ENCODE results near the gene CA7.
"Not testable (repeated sequence)": the region's sequence is repeated elsewhere in the genome, so short reads cannot be mapped to it uniquely, and the experiment has no call there.

CA7 gene

GRCh38 chr16:66874079-66874775 is 30.0 kb downstream of the CA7 start:
- no peak for DNase-seq

- no peak for DNase-seq
These were observed 33.9 kb downstream of the CA7 start for GRCh38 chr16:66878067-66878466.

- peak; percentile 94 for DNase-seq
These were observed 36.2 kb downstream of the CA7 start, which contains the start of gene PDP2 for GRCh38 chr16:66880288-66881013. Gene PDP2 (plus strand): TSS chr16:66880515. CDS start chr16:66884285, 3,770 bp downstream.

GRCh38 chr16:66881014-66881417 is 36.8 kb downstream of the CA7 start:
- no peak for DNase-seq

- DNase-seq = no peak
These were observed 37.3 kb downstream of the CA7 start for GRCh38 chr16:66881560-66881959.

GRCh38 chr16:66881964-66882508 is 37.8 kb downstream of the CA7 start:
- no peak for DNase-seq

- no peak for DNase-seq
These were observed 38.5 kb downstream of the CA7 start for GRCh38 chr16:66882702-66883101.

- DNase-seq = no peak
These were observed 41.3 kb downstream of the CA7 start for GRCh38 chr16:66885491-66885890.

- DNase-seq = no peak
These were observed 42.1 kb downstream of the CA7 start for GRCh38 chr16:66886321-66886720.

GRCh38 chr16:66886914-66887313 is 42.7 kb downstream of the CA7 start:
- no peak for DNase-seq

- DNase-seq = no peak
These were observed 44.7 kb downstream of the CA7 start for GRCh38 chr16:66888647-66889615.

GRCh38 chr16:66889622-66890021 is 45.4 kb downstream of the CA7 start:
- no peak for DNase-seq

- no peak for DNase-seq
These were observed 46.6 kb downstream of the CA7 start for GRCh38 chr16:66890799-66891198.

GRCh38 chr16:66891360-66891759 is 47.1 kb downstream of the CA7 start:
- DNase-seq = no peak

- DNase-seq = no peak
These were observed 47.6 kb downstream of the CA7 start for GRCh38 chr16:66891797-66892196.

GRCh38 chr16:66894055-66894454 is 49.8 kb downstream of the CA7 start:
- no peak for DNase-seq

- peak; percentile 65 for DNase-seq
These were observed 50.9 kb downstream of the CA7 start for GRCh38 chr16:66894948-66895688.

GRCh38 chr16:66895689-66895979 is 51.4 kb downstream of the CA7 start:
- DNase-seq = no peak

GRCh38 chr16:66895999-66896398 is 51.8 kb downstream of the CA7 start:
- DNase-seq = no peak

- not testable (repeated sequence) for DNase-seq
These were observed 52.5 kb downstream of the CA7 start for GRCh38 chr16:66896682-66897081.

- no peak for DNase-seq
These were observed 54.0 kb downstream of the CA7 start for GRCh38 chr16:66898207-66898606.

- no peak for DNase-seq
These were observed 54.7 kb downstream of the CA7 start for GRCh38 chr16:66898933-66899309.

All from CD4-positive, alpha-beta T cell treated with Interleukin-12 subunit alpha and Interleukin-12 subunit beta, for 1 hour (primary cell).